ENCODE data around the gene TSPOAP1.

DNA sequence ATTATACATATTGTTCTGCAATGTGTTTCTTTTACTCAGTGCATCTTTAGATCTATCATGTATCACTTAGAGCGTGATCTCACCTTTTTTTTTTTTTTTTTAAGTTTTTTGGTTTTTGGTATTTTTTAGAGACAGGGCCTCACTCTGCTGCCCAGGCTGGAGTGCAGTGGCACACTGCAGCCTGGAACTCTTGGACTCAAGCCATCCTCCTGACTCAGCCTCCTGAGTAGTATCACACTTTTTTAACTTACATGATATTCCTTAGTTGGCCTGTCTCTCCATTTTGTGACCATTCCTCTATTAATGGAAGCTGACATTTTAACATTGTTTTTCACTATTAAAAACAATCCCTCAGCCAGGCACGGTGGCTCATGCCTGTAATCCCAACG lies 43.2 kb downstream of the TSPOAP1 start:
- TF ChIP-seq CTCF (IDR thresholded peaks at IDR 0.05) (no peak), POLR2A (IDR thresholded peaks at IDR 0.05) (no peak)

All from uterus (tissue), 2 donors.